ENCODE data around the gene PLOD2. TPM values are rescaled to one million over a fixed set of nuclear protein-coding genes. Genes with fewer than 3 reads are reported as not detected.

The PLOD2 gene
- total RNA-seq, 1 donor from 2014 or later, result 54.9 TPM

GRCh38 chr3:146047485-146047884, 113.5 kb downstream of the PLOD2 start:
- DNase-seq (ENCODE audit: low spot score, unreplicated experiment), result no peak
- Mint-ChIP-seq H3K27me3 (no peaks in the 10 kb centered on the region), H3K36me3 (ENCODE audit: insufficient read depth) (no peaks in the 10 kb centered on the region), H3K9me3 (ENCODE audit: low read depth) (peaks cover 8% of the 10 kb centered on the region), H3K27ac (no peak overlapping the region), H3K4me3 (ENCODE audit: low read depth) (no peak overlapping the region), H3K4me1 (ENCODE audit: low read depth) (no peaks in the 10 kb centered on the region)
- TF ChIP-seq, protein P1, sequence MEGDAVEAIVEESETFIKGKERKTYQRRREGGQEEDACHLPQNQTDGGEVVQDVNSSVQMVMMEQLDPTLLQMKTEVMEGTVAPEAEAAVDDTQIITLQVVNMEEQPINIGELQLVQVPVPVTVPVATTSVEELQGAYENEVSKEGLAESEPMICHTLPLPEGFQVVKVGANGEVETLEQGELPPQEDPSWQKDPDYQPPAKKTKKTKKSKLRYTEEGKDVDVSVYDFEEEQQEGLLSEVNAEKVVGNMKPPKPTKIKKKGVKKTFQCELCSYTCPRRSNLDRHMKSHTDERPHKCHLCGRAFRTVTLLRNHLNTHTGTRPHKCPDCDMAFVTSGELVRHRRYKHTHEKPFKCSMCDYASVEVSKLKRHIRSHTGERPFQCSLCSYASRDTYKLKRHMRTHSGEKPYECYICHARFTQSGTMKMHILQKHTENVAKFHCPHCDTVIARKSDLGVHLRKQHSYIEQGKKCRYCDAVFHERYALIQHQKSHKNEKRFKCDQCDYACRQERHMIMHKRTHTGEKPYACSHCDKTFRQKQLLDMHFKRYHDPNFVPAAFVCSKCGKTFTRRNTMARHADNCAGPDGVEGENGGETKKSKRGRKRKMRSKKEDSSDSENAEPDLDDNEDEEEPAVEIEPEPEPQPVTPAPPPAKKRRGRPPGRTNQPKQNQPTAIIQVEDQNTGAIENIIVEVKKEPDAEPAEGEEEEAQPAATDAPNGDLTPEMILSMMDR (IDR thresholded peaks at IDR 0.05; ENCODE audit: unreplicated experiment), result no peak

DNA sequence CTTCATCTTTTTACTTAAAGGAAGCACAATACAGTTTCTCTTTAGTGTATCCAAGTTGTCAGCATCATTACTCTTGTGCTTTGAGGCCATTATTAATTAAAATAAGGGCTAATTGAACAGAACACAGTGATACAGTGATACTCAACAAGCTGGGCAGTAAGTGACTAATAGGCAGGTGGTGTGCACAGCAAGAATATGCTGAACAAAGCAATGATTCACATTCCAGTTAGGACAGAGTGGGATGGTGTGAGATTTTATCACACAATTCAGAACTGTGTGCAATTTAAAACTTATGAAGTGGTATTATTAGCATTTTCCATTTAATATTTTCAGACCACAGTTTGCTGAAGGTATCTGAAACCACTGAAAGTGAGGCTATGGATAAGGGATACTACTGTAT, 116.9 kb downstream of the PLOD2 start:
- TF ChIP-seq, protein P1 (IDR thresholded peaks at IDR 0.05; ENCODE audit: unreplicated experiment), result no peak
- H3K4me3 Mint-ChIP-seq (ENCODE audit: low read depth), result no peak overlapping the region
- H3K27me3 Mint-ChIP-seq, result no peaks in the 10 kb centered on the region
- H3K36me3 Mint-ChIP-seq (ENCODE audit: insufficient read depth), result no peaks in the 10 kb centered on the region
- peaks cover 8% of the 10 kb centered on the region for H3K9me3 Mint-ChIP-seq (ENCODE audit: low read depth)
- no peak for DNase-seq (ENCODE audit: low spot score, unreplicated experiment)
- H3K4me1 Mint-ChIP-seq (ENCODE audit: low read depth), result no peaks in the 10 kb centered on the region
- no peak overlapping the region for H3K27ac Mint-ChIP-seq

DNA sequence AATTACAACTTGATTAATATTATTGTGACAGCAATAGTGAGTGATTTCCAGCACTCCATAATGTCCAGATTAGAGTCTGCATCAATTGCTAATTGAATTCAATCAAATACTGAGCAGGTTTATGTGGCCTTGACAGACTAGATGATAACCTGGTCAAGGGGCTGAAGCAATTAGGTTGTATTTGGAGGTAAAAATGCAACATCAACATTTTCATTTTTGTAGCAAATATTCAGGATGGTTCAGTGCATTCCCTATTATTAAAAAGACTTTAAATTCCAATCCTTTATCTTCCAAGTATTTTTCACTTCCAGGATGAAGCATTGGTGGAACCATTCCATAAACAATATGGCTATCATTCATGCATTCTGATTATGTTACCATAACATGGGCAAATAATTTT, 120.4 kb downstream of the PLOD2 start:
- Mint-ChIP-seq H3K27me3 (no peaks in the 10 kb centered on the region), H3K27ac (no peak overlapping the region), H3K9me3 (ENCODE audit: low read depth) (peaks cover 8% of the 10 kb centered on the region), H3K4me1 (ENCODE audit: low read depth) (no peaks in the 10 kb centered on the region), H3K4me3 (ENCODE audit: low read depth) (no peak overlapping the region), H3K36me3 (ENCODE audit: insufficient read depth) (no peaks in the 10 kb centered on the region)
- TF ChIP-seq, protein P1 (IDR thresholded peaks at IDR 0.05; ENCODE audit: unreplicated experiment), result no peak
- no peak for DNase-seq (ENCODE audit: low spot score, unreplicated experiment)

- no peak for DNase-seq (ENCODE audit: low spot score, unreplicated experiment)
- Mint-ChIP-seq H3K4me1 (ENCODE audit: low read depth) (peaks cover under 1% of the 10 kb centered on the region), H3K27ac (no peak overlapping the region), H3K4me3 (ENCODE audit: low read depth) (no peak overlapping the region), H3K36me3 (ENCODE audit: insufficient read depth) (no peaks in the 10 kb centered on the region), H3K27me3 (no peaks in the 10 kb centered on the region), H3K9me3 (ENCODE audit: low read depth) (no peaks in the 10 kb centered on the region)
- TF ChIP-seq, protein P1 (IDR thresholded peaks at IDR 0.05; ENCODE audit: unreplicated experiment), result no peak
These were observed 123.3 kb downstream of the PLOD2 start for GRCh38 chr3:146037697-146038096.

- H3K27me3 Mint-ChIP-seq, result no peaks in the 10 kb centered on the region
- DNase-seq (ENCODE audit: low spot score, unreplicated experiment), result no peak
- peaks cover 2% of the 10 kb centered on the region for H3K4me1 Mint-ChIP-seq (ENCODE audit: low read depth)
- TF ChIP-seq, protein P1 (IDR thresholded peaks at IDR 0.05; ENCODE audit: unreplicated experiment), result no peak
- H3K9me3 Mint-ChIP-seq (ENCODE audit: low read depth), result peaks cover 4% of the 10 kb centered on the region
- H3K27ac Mint-ChIP-seq, result no peak overlapping the region
- H3K4me3 Mint-ChIP-seq (ENCODE audit: low read depth), result no peak overlapping the region
- H3K36me3 Mint-ChIP-seq (ENCODE audit: insufficient read depth), result no peaks in the 10 kb centered on the region
These were observed 124.7 kb downstream of the PLOD2 start for GRCh38 chr3:146036281-146036680.
